GM12874 (cell line): Measurements from ENCODE around the gene KRT76.

Source experiments
- TF ChIP-seq, protein P1 (sequence below): IDR thresholded peaks from 2 replicates; pipeline ENCODE4 v1.5.1; 2011; ENCODE audit warnings: low read depth, mild to moderate bottlenecking, control low read depth, low read length, moderate library complexity; ENCODE audit not compliant: insufficient read depth

KRT76 gene

DNA sequence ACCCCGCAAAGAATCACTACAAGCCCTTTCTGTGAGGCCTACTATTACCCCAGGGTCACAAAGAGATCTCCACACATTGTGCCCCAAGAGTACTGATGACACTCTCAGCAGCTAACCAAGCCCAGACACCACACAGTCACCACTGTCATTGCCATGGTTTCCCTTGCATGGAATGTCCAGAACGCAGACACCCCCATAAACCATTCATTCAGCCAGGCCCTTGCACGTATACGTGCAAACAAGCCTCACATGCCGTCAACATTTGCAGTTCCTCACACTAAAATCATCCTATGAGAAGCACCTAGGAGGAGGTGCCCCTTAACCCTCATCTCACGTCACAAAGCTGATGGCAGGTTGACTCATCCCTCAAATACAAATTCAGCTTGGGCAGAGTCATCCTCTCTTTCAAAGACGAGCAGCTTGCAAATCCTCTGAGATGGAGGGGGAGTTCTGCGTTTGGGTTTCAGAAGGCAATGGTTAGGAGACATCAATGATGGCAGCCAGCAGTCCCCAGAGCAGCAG, 56.7 kb downstream of the KRT76 start:
- TF ChIP-seq, protein P1, sequence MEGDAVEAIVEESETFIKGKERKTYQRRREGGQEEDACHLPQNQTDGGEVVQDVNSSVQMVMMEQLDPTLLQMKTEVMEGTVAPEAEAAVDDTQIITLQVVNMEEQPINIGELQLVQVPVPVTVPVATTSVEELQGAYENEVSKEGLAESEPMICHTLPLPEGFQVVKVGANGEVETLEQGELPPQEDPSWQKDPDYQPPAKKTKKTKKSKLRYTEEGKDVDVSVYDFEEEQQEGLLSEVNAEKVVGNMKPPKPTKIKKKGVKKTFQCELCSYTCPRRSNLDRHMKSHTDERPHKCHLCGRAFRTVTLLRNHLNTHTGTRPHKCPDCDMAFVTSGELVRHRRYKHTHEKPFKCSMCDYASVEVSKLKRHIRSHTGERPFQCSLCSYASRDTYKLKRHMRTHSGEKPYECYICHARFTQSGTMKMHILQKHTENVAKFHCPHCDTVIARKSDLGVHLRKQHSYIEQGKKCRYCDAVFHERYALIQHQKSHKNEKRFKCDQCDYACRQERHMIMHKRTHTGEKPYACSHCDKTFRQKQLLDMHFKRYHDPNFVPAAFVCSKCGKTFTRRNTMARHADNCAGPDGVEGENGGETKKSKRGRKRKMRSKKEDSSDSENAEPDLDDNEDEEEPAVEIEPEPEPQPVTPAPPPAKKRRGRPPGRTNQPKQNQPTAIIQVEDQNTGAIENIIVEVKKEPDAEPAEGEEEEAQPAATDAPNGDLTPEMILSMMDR = no peak
